NB4 (cell line): ENCODE measurements around the gene SHKBP1.
"Not testable (repeated sequence)": the region's sequence is repeated elsewhere in the genome, so short reads cannot be mapped to it uniquely, and the experiment has no call there.

ENCODE experiments used
- DNase-seq: peaks from one replicate; pipeline ENCODE4 v3.0.0; 2010; ENCODE audit warnings: low read depth
- H3K4me3 ChIP-seq: one replicate; pipeline ENCODE4 v1.5.1; 2011; ENCODE audit warnings: mild to moderate bottlenecking, low read depth, low read length, moderate library complexity
- CTCF ChIP-seq: IDR thresholded peaks from one replicate; pipeline ENCODE4 v1.5.1; 2012; ENCODE audit warnings: low read depth, low read length
- MAX ChIP-seq: IDR thresholded peaks from 2 replicates; pipeline ENCODE4 v1.6.1; 2011; ENCODE audit warnings: low read depth, low read length
- MYC ChIP-seq: IDR thresholded peaks from 2 replicates; pipeline ENCODE4 v1.6.1; 2011; ENCODE audit warnings: low read depth, low read length
- POLR2A ChIP-seq: IDR thresholded peaks from 2 replicates; pipeline ENCODE4 v1.6.1; 2011; ENCODE audit warnings: mild to moderate bottlenecking; ENCODE audit not compliant: insufficient read length; ENCODE audit errors: extremely low read depth

SHKBP1 gene

GRCh38 chr19:40620161-40620485 is 43.5 kb downstream of the SHKBP1 start:
- DNase-seq = no peak
- TF ChIP-seq MYC (no peak), CTCF (no peak), POLR2A (no peak), MAX (no peak)
- no peak overlapping the region for H3K4me3 ChIP-seq

GRCh38 chr19:40621283-40621682 is 44.6 kb downstream of the SHKBP1 start:
- TF ChIP-seq MYC (no peak), MAX (no peak), CTCF (no peak), POLR2A (no peak)
- no peak overlapping the region for H3K4me3 ChIP-seq
- DNase-seq = no peak

- H3K4me3 ChIP-seq = no peak overlapping the region
- no peak for TF ChIP-seq CTCF
- no peak for DNase-seq
Observed at GRCh38 chr19:40621966-40622772, 45.5 kb downstream of the SHKBP1 start.

- H3K4me3 ChIP-seq = no peak overlapping the region
- no peak for DNase-seq
- TF ChIP-seq MYC (no peak), CTCF (no peak), POLR2A (no peak), MAX (no peak)
Observed at GRCh38 chr19:40622773-40623075, 46.1 kb downstream of the SHKBP1 start.

- TF ChIP-seq MYC = no peak
- TF ChIP-seq MAX = no peak
- TF ChIP-seq POLR2A = no peak
- TF ChIP-seq CTCF = no peak
- no peak overlapping the region for H3K4me3 ChIP-seq
- peak; percentile 49 for DNase-seq
Observed at GRCh38 chr19:40623403-40624251, 47.0 kb downstream of the SHKBP1 start.

GRCh38 chr19:40624369-40625153 is 47.9 kb downstream of the SHKBP1 start:
- DNase-seq, H3K4me3 ChIP-seq: not testable (repeated sequence)
